ENCODE measurements around the gene PLSCR1.

PLSCR1 gene

DNA sequence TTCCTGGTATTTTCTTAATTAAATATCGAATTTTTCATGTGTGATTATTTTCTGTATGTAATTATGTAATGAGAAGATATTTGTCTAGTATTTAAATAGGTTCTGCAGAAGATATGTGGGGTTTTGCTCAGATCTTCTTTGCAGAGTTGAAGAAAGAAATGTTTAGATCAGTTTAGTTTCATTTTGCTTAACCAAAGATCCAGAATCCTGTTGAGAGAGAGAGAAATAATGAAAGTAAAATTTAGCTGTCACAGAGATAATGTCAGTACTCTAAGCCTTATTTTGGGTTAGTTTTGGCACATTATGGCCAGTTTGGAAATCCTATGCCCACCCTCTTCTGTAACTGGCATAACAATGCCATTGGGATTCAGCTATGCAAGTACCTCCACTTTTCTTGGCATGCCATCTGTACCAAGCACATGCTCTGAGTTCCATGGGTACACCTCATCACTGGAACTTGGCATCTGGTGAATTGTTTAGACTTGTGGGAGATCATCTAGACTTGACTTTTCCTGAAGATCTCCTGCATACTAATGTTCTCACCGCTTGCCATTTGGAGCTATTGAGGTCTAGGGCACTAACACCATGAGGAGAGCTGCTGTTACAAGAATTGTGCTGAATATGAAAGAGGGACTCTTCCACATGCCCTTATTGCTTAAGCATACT, 30.9 kb downstream of the PLSCR1 start:
- Histone ChIP-seq H3K36me3 (ENCODE audit: control insufficient read depth, insufficient read depth, low read length) (peaks cover 17% of the 10 kb centered on the region), H3K4me1 (ENCODE audit: control insufficient read depth, insufficient read depth, low read length, poor library complexity, severe bottlenecking) (no peaks in the 10 kb centered on the region), H3K27ac (ENCODE audit: low read depth, low read length, severe bottlenecking) (no peak overlapping the region), H3K9me3 (ENCODE audit: control insufficient read depth, low read length) (no peaks in the 10 kb centered on the region), H3K4me3 (ENCODE audit: extremely low read depth, insufficient read depth, low read length, poor library complexity, severe bottlenecking) (no peak overlapping the region)
- WGBS, 2 experiments (ENCODE audit: insufficient coverage in 2 of 2): 83% methylated on average over 1 of the region's 2 CpGs; no CpG with 5 or more reads in 1 of the 2 experiments

DNA sequence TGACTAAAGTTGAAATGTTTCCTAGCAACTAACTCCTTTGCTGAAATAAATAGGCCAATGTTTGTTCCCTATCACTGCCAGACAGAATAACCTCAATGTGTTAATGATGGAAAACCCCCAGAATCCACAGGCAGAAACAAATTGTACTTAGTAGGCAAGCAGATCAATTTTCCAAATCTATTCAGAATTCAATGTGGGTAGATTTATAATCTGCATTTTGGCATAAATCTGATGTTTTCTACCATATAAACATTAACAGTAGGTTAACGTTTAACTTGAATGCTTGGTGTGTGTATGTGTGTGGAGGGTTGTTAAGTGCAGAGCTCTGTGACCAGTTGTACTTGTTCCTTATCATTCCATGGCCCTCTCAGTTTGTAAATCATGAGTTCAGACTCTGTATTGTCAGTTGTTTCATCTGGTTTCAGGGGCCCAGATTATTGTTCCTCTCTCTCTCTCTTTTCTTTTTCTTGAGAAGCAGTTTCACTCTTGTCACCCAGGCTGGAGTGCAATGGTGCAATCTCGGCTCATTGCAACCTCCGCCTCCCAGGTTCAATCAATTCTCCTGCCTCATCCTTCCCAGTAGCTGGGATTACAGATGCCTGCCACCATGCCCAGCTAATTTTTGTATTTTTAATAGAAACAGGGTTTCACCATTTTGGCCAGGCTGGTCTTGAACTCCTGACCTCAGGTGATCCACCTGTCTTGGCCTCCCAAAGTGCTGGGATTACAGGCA, 32.8 kb downstream of the PLSCR1 start:
- H3K9me3 ChIP-seq (ENCODE audit: control insufficient read depth, low read length): no peaks in the 10 kb centered on the region
- 86% methylated on average over 1 of the region's 3 CpGs; no CpG with 5 or more reads in 1 of the 2 experiments for WGBS, 2 experiments (ENCODE audit: insufficient coverage in 2 of 2)
- peaks cover 15% of the 10 kb centered on the region for H3K36me3 ChIP-seq (ENCODE audit: control insufficient read depth, insufficient read depth, low read length)
- no peak overlapping the region for H3K4me3 ChIP-seq (ENCODE audit: extremely low read depth, insufficient read depth, low read length, poor library complexity, severe bottlenecking)
- H3K4me1 ChIP-seq (ENCODE audit: control insufficient read depth, insufficient read depth, low read length, poor library complexity, severe bottlenecking): peaks cover 18% of the 10 kb centered on the region
- no peak overlapping the region for H3K27ac ChIP-seq (ENCODE audit: low read depth, low read length, severe bottlenecking)

- Histone ChIP-seq H3K27ac (ENCODE audit: low read depth, low read length, severe bottlenecking) (peak overlapping the region; percentile 84), H3K9me3 (ENCODE audit: control insufficient read depth, low read length) (no peaks in the 10 kb centered on the region), H3K36me3 (ENCODE audit: control insufficient read depth, insufficient read depth, low read length) (no peaks in the 10 kb centered on the region), H3K4me3 (ENCODE audit: extremely low read depth, insufficient read depth, low read length, poor library complexity, severe bottlenecking) (no peak overlapping the region), H3K4me1 (ENCODE audit: control insufficient read depth, insufficient read depth, low read length, poor library complexity, severe bottlenecking) (peaks cover 38% of the 10 kb centered on the region)
- WGBS, 2 experiments (ENCODE audit: insufficient coverage in 2 of 2): 100% methylated on average over 1 of the region's 1 CpG
Measured at GRCh38 chr3:146507331-146508120, 36.9 kb downstream of the PLSCR1 start.

- no peak overlapping the region for H3K4me3 ChIP-seq (ENCODE audit: extremely low read depth, insufficient read depth, low read length, poor library complexity, severe bottlenecking)
- H3K36me3 ChIP-seq (ENCODE audit: control insufficient read depth, insufficient read depth, low read length): no peaks in the 10 kb centered on the region
- no peak overlapping the region for H3K27ac ChIP-seq (ENCODE audit: low read depth, low read length, severe bottlenecking)
- peaks cover 38% of the 10 kb centered on the region for H3K4me1 ChIP-seq (ENCODE audit: control insufficient read depth, insufficient read depth, low read length, poor library complexity, severe bottlenecking)
- H3K9me3 ChIP-seq (ENCODE audit: control insufficient read depth, low read length): no peaks in the 10 kb centered on the region
- no CpG with 5 or more reads among the region's 1 CpG for WGBS, 2 experiments (ENCODE audit: insufficient coverage in 2 of 2)
Measured at GRCh38 chr3:146505516-146505915, 38.9 kb downstream of the PLSCR1 start.

DNA sequence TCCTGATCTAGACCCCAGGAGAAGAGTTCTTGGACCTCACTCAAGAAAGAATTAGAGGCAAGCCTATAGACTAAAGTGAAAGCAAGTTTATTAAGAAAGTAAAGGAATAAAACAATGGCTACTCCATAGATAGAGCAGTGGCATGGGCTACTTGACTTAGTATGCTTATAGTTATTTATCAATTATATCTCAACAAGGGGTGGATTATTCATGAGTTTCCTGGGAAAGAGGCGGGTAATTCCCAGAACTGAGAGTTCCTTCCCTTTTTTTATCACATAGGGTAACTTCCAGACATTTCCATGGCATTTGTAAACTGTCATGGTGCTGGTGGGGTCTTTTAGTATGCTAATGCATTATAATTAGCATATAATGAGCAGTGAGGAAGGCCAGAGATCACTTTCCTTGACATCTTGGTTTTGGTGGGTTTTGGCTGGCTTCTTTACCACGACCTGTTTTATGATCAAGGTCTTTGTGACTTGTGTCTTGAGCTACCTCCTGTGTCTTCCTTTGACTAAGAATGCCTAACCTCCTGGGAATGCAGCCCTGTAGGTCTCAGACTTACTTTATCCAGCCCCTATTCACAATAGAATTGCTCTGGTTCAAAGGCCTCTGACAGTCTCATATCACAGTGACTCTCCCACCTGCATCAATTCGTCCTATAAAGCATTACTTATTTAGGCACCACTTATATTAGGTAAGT, 39.8 kb downstream of the PLSCR1 start:
- Histone ChIP-seq H3K27ac (ENCODE audit: low read depth, low read length, severe bottlenecking) (peak overlapping the region; percentile 50), H3K4me1 (ENCODE audit: control insufficient read depth, insufficient read depth, low read length, poor library complexity, severe bottlenecking) (peaks cover 38% of the 10 kb centered on the region), H3K36me3 (ENCODE audit: control insufficient read depth, insufficient read depth, low read length) (no peaks in the 10 kb centered on the region), H3K4me3 (ENCODE audit: extremely low read depth, insufficient read depth, low read length, poor library complexity, severe bottlenecking) (no peak overlapping the region), H3K9me3 (ENCODE audit: control insufficient read depth, low read length) (no peaks in the 10 kb centered on the region)
- WGBS, 2 experiments (ENCODE audit: insufficient coverage in 2 of 2): 0 to 30% methylated on average over 1 of the region's 3 CpGs

- H3K27ac ChIP-seq (ENCODE audit: low read depth, low read length, severe bottlenecking): peak overlapping the region; percentile 80
- H3K4me3 ChIP-seq (ENCODE audit: extremely low read depth, insufficient read depth, low read length, poor library complexity, severe bottlenecking): no peak overlapping the region
- no peaks in the 10 kb centered on the region for H3K36me3 ChIP-seq (ENCODE audit: control insufficient read depth, insufficient read depth, low read length)
- peaks cover 38% of the 10 kb centered on the region for H3K4me1 ChIP-seq (ENCODE audit: control insufficient read depth, insufficient read depth, low read length, poor library complexity, severe bottlenecking)
- no peaks in the 10 kb centered on the region for H3K9me3 ChIP-seq (ENCODE audit: control insufficient read depth, low read length)
- WGBS, 2 experiments (ENCODE audit: insufficient coverage in 2 of 2): 90 to 95% methylated on average over 9 of the region's 12 CpGs
Measured at GRCh38 chr3:146503461-146504202, 40.8 kb downstream of the PLSCR1 start.

- Histone ChIP-seq H3K36me3 (ENCODE audit: control insufficient read depth, insufficient read depth, low read length) (no peaks in the 10 kb centered on the region), H3K9me3 (ENCODE audit: control insufficient read depth, low read length) (no peaks in the 10 kb centered on the region), H3K27ac (ENCODE audit: low read depth, low read length, severe bottlenecking) (peak overlapping the region; percentile 80), H3K4me3 (ENCODE audit: extremely low read depth, insufficient read depth, low read length, poor library complexity, severe bottlenecking) (no peak overlapping the region), H3K4me1 (ENCODE audit: control insufficient read depth, insufficient read depth, low read length, poor library complexity, severe bottlenecking) (peaks cover 33% of the 10 kb centered on the region)
- 88 to 100% methylated on average over 1 of the region's 1 CpG for WGBS, 2 experiments (ENCODE audit: insufficient coverage in 2 of 2)
Measured at GRCh38 chr3:146502887-146503460, 41.4 kb downstream of the PLSCR1 start.

- no peak overlapping the region for H3K4me3 ChIP-seq (ENCODE audit: extremely low read depth, insufficient read depth, low read length, poor library complexity, severe bottlenecking)
- H3K4me1 ChIP-seq (ENCODE audit: control insufficient read depth, insufficient read depth, low read length, poor library complexity, severe bottlenecking): peaks cover 21% of the 10 kb centered on the region
- H3K36me3 ChIP-seq (ENCODE audit: control insufficient read depth, insufficient read depth, low read length): no peaks in the 10 kb centered on the region
- no peak overlapping the region for H3K27ac ChIP-seq (ENCODE audit: low read depth, low read length, severe bottlenecking)
- no peaks in the 10 kb centered on the region for H3K9me3 ChIP-seq (ENCODE audit: control insufficient read depth, low read length)
Measured at GRCh38 chr3:146501752-146502151, 42.7 kb downstream of the PLSCR1 start.

GRCh38 chr3:146499701-146500100, 44.7 kb downstream of the PLSCR1 start:
- Histone ChIP-seq H3K9me3 (ENCODE audit: control insufficient read depth, low read length) (no peaks in the 10 kb centered on the region), H3K36me3 (ENCODE audit: control insufficient read depth, insufficient read depth, low read length) (no peaks in the 10 kb centered on the region), H3K4me3 (ENCODE audit: extremely low read depth, insufficient read depth, low read length, poor library complexity, severe bottlenecking) (no peak overlapping the region), H3K4me1 (ENCODE audit: control insufficient read depth, insufficient read depth, low read length, poor library complexity, severe bottlenecking) (peaks cover 12% of the 10 kb centered on the region), H3K27ac (ENCODE audit: low read depth, low read length, severe bottlenecking) (no peak overlapping the region)
- WGBS, 2 experiments (ENCODE audit: insufficient coverage in 2 of 2): 80% methylated on average over 1 of the region's 1 CpG; no CpG with 5 or more reads in 1 of the 2 experiments
